OCI-LY3 (cell line): ENCODE data around the gene EXOC4.

ENCODE experiments used
- CTCF ChIP-seq: fragments of 200-600, 300-600 bp; sonication (generic); IDR thresholded peaks from 2 replicates; pipeline ENCODE4 v1.5.1; 2014; ENCODE audit warnings: antibody characterized with exemption, low read length, low read depth
- EZH2phosphoT487 ChIP-seq: fragments of 200-600 bp; shearing (Covaris generic); IDR thresholded peaks from 2 replicates; pipeline ENCODE4 v1.6.1; 2018; ENCODE audit warnings: antibody characterized with exemption, mixed run types, low read depth

GRCh38 chr7:133518718-133519117 lies 265.8 kb downstream of the EXOC4 start:
- TF ChIP-seq CTCF, result no peak
- no peak for TF ChIP-seq EZH2phosphoT487
